ENCODE results near the gene CLEC4A.
"Not testable (repeated sequence)": the region's sequence is repeated elsewhere in the genome, so short reads cannot be mapped to it uniquely, and the experiment has no call there.

Gene CLEC4A

DNA sequence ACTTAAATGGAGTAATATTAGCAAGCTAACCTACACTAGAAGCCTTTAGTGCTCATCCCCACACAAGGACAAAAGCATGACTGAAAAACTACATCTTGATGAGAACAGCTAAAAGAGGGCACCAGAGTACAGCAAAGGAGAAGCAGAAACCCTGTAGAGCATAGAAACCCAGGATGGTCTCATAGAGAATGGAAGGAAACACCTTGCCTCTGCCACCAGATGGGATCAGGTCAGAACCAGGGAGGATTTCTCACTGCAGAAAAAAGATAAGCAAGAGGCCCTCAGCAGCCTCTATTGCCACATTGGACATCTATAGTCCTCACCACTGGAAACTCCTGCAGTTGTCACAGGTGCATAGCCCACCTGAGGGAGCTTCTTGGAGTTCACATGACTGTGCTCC lies 19.8 kb downstream of the CLEC4A start:
- TF ChIP-seq, protein P1, sequence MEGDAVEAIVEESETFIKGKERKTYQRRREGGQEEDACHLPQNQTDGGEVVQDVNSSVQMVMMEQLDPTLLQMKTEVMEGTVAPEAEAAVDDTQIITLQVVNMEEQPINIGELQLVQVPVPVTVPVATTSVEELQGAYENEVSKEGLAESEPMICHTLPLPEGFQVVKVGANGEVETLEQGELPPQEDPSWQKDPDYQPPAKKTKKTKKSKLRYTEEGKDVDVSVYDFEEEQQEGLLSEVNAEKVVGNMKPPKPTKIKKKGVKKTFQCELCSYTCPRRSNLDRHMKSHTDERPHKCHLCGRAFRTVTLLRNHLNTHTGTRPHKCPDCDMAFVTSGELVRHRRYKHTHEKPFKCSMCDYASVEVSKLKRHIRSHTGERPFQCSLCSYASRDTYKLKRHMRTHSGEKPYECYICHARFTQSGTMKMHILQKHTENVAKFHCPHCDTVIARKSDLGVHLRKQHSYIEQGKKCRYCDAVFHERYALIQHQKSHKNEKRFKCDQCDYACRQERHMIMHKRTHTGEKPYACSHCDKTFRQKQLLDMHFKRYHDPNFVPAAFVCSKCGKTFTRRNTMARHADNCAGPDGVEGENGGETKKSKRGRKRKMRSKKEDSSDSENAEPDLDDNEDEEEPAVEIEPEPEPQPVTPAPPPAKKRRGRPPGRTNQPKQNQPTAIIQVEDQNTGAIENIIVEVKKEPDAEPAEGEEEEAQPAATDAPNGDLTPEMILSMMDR (IDR thresholded peaks at IDR 0.05; ENCODE audit: insufficient read depth, missing control alignments) = no peak
- no peak for DNase-seq (ENCODE audit: insufficient read length, low spot score)
- no peak for FAIRE-seq

DNA sequence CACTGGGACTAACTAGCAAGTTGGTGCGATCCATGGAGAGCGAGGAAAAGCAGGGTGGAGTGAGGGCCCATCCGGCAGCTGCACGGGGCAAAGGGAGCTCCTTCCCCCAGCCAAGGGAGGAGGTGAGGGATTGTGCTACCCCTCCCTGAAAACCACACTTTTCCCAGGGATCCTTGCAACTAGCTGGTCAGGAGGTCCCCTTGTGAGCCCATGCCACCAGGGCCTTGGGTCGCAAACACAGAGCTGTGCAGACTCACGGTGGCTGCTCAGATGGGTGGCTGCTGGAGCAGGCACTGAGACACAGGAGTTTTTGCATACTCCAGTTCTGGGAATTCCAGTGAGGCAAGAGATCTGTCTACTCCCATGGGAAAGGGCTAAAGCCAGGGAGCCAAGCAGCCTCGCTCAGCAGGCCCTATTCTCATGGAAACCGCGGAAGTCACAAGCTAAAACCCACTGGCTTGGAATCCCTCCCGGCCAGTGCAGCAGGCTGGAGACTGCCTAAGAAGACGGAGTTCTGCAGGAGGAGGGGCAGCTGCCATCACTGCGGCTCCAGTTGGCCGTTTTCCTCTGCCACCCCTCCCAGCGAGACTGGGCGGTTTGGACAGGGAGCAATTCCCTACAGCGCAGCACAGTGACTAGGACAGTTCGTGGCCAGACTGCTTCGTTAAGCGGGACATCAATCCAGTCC lies 22.5 kb downstream of the CLEC4A start:
- DNase-seq (ENCODE audit: insufficient read length, low spot score) (no peak), FAIRE-seq (no peak)
- TF ChIP-seq, protein P1 (IDR thresholded peaks at IDR 0.05; ENCODE audit: insufficient read depth, missing control alignments) = no peak

DNA sequence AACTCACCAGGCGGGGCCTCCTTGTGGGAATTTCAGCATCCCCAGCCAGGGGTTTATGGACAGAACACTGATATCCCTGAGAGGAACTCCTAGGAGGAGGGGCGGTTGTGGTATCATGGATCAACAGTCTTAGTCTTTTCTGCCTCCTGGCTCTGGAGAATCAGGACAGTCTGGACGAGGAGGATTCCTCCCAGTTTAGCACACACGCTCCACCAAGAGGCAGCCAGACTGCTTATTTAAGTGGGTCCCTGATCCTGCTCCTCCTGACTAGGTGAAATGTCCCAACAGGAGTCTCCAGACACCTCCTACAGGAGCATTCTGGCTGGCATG lies 23.0 kb downstream of the CLEC4A start:
- TF ChIP-seq, protein P1 (IDR thresholded peaks at IDR 0.05; ENCODE audit: insufficient read depth, missing control alignments) = no peak
- FAIRE-seq = no peak
- DNase-seq (ENCODE audit: insufficient read length, low spot score) = no peak

DNA sequence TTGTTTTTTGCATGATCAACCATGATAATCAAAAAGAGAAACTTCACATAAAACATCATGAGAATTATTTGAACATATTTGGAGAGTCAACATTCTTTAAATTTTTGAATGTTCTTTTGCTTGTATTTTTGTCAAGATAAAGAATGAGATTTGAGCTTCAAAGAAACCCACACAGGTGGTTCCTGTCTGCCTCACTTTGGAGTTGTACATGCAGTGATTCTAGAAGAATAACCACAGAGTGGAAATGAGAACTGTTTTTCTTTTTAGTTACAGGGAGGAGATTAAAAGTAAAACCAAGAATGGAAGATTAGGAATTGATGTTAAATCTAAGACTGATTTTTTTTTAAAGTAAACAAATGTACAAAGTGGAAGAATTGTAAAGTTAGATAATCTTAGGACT lies 31.1 kb downstream of the CLEC4A start:
- no peak for FAIRE-seq
- TF ChIP-seq, protein P1 (IDR thresholded peaks at IDR 0.05; ENCODE audit: insufficient read depth, missing control alignments) = no peak
- no peak for DNase-seq (ENCODE audit: insufficient read length, low spot score)

DNA sequence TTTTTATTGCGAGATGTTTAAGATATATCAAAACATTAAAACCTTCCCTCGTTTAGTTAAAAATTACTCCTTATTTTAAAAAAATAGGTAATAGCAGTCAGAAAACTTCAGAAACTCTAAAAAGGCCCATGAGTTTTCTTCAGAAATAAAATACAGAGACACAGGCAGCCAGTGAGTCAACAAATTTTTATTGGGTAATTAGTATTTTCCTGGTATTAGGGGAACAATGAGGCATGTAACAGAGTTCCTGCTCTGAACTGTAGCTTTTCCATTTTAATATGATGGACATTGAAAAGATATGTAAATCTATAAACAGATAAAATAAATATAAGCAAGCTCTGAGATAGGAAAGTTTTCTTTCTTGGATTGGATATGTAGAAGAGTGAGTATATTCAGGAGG lies 33.0 kb downstream of the CLEC4A start:
- no peak for FAIRE-seq
- TF ChIP-seq, protein P1 (IDR thresholded peaks at IDR 0.05; ENCODE audit: insufficient read depth, missing control alignments) = no peak

DNA sequence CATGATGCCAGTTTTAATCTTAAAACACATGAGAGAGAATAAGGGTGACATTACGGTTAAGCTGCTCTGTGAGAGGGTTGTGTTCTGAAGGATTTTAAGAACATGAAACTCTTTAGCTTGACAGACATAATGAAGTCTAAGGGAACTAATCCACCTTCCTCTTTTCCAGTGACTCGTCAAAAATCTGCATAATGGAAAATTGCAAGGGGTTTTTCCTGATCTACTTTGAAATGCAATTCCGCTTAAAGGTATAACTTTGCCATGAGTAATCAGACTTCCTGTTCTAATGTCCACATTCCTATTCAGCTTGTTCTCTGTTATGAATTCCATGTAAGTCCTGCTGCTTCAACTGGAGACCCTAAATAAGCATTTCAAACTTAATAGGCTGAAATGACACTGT lies 33.4 kb downstream of the CLEC4A start, which contains the start of gene ZNF705A:
TSS of gene ZNF705A (plus strand) at position 171 of the 400 bp plus-strand sequence. CDS start 15,611 bp downstream, outside the sequence.
- DNase-seq (ENCODE audit: insufficient read length, low spot score) (no peak), FAIRE-seq (no peak)
- TF ChIP-seq, protein P1 (IDR thresholded peaks at IDR 0.05; ENCODE audit: insufficient read depth, missing control alignments) = no peak

More for the DNA sequence above, 33.0 kb downstream of the CLEC4A start:
- no peak for DNase-seq (ENCODE audit: insufficient read length, low spot score)

DNA sequence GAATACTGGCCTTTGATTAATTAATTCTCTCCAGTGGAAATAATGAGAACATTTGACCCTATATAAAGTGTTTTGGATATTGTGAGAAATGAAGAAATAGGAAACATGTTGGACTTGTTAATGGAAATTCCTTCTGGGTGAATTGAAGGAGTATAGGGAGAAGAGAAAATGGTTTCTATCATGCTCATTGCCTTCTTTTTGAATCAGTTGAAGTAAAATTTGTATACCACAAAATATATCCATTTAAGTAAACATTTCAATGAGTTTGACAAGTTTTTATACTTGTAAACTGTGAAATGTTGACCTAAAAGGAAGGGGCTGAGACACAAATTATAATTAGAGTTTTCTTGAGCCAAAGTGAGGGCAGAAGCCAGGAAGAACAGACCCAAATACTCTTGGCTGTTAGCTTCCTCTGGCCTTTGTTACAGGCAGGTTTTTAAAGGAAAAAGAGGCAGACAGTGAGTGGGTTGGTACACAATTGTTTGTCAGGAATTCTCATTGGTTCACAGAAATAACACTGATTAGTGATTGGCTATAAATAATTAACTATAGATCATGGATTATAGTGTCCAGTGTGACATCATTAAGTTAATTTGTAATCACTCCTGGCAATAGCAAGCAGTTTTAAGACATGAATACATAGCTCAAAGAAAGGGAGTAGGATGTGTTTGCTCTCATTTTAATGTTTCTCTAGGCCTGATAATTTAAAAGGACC lies 34.2 kb downstream of the CLEC4A start:
- DNase-seq (ENCODE audit: insufficient read length, low spot score) (no peak), FAIRE-seq (no peak)
- TF ChIP-seq, protein P1 (IDR thresholded peaks at IDR 0.05; ENCODE audit: insufficient read depth, missing control alignments) = no peak

DNA sequence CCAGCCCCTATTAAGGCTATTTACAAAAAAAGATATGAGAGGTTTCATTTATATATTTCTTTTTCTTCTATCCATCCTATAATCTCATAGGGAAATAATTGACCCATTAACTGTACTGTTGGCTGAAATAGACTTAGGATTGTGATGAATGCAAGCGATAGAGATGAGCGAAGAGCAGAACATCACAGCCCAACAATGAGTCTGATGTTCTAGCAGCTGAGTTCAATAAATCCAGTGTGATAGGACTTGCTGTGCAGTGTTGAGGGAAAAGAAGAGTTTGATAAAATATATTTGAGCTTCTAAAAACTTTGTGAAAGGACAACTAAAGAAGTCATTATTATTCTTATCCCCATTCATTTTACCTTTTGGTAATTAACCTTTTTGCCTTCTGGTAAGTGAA lies 49.5 kb downstream of the CLEC4A start:
- not testable (repeated sequence) for DNase-seq (ENCODE audit: insufficient read length, low spot score); FAIRE-seq

Measured in D721Med (cell line).